H9 (cell line): ENCODE measurements around the gene STK11. TPM values are rescaled to one million over a fixed set of nuclear protein-coding genes. Genes with fewer than 3 reads are reported as not detected.

Experiments
- DNase-seq: peaks from one replicate; pipeline ENCODE4 v3.0.0-alpha.2; 2017
- H2AFZ ChIP-seq: one replicate; pipeline ENCODE4 v1.6.1; 2013; ENCODE audit warnings: mild to moderate bottlenecking, low read length, control low read depth, moderate library complexity
- H2AK5ac ChIP-seq: 2 replicates; pipeline ENCODE4 v1.6.1; 2013; ENCODE audit warnings: low read length, control low read depth, mixed read lengths; ENCODE audit not compliant: insufficient read length
- H2BK120ac ChIP-seq: one replicate; pipeline ENCODE4 v1.6.1; 2013; ENCODE audit warnings: low read depth, mild to moderate bottlenecking, low read length, control low read depth, inconsistent platforms; ENCODE audit not compliant: poor library complexity, severe bottlenecking
- H2BK12ac ChIP-seq: 2 replicates; pipeline ENCODE4 v1.6.1; 2013; ENCODE audit warnings: low read length, control low read depth, mixed read lengths, low read depth; ENCODE audit not compliant: insufficient read length
- H2BK15ac ChIP-seq: 2 replicates; pipeline ENCODE4 v1.6.1; 2013; ENCODE audit warnings: low read depth, low read length, control low read depth
- H2BK20ac ChIP-seq: one replicate; pipeline ENCODE4 v1.6.1; 2013; ENCODE audit warnings: low read depth, mild to moderate bottlenecking, low read length, control low read depth, inconsistent platforms; ENCODE audit not compliant: poor library complexity, severe bottlenecking
- H2BK5ac ChIP-seq: 2 replicates; pipeline ENCODE4 v1.6.1; 2013; ENCODE audit warnings: low read length, control low read depth, mixed read lengths; ENCODE audit not compliant: insufficient read length
- H3K14ac ChIP-seq: 2 replicates; pipeline ENCODE4 v1.6.1; 2013; ENCODE audit warnings: low read length, control low read depth; ENCODE audit not compliant: insufficient read depth
- H3K18ac ChIP-seq: 2 replicates; pipeline ENCODE4 v1.6.1; 2013; ENCODE audit warnings: low read depth, mild to moderate bottlenecking, mixed read lengths, low read length, control low read depth; ENCODE audit not compliant: insufficient read length
- H3K23ac ChIP-seq: 2 replicates; pipeline ENCODE4 v1.6.1; 2013; ENCODE audit warnings: low read length, control low read depth, mixed read lengths, low read depth; ENCODE audit not compliant: insufficient read length
- H3K23me2 ChIP-seq: 2 replicates; pipeline ENCODE4 v1.6.1; 2013; ENCODE audit warnings: low read depth, mild to moderate bottlenecking, mixed read lengths, low read length, control low read depth; ENCODE audit not compliant: insufficient read length, poor library complexity, severe bottlenecking
- H3K27ac ChIP-seq: 2 replicates; pipeline ENCODE4 v1.5.1; 2013; ENCODE audit warnings: low read length, control low read depth, mixed read lengths, low read depth; ENCODE audit not compliant: insufficient read length
- H3K27me3 ChIP-seq: 2 replicates; pipeline ENCODE4 v1.6.1; 2013; ENCODE audit warnings: low read length, control low read depth, inconsistent platforms; ENCODE audit not compliant: insufficient read depth
- H3K4ac ChIP-seq: 2 replicates; pipeline ENCODE4 v1.6.1; 2013; ENCODE audit warnings: low read depth, mild to moderate bottlenecking, control low read depth, inconsistent platforms, low read length, moderate library complexity
- H3K4me1 ChIP-seq: 2 replicates; pipeline ENCODE4 v1.6.1; 2013; ENCODE audit warnings: low read length, control low read depth, inconsistent platforms; ENCODE audit not compliant: insufficient read depth
- H3K4me2 ChIP-seq: 2 replicates; pipeline ENCODE4 v1.6.1; 2013; ENCODE audit warnings: low read length, control low read depth, mixed read lengths; ENCODE audit not compliant: insufficient read length, insufficient read depth
- H3K56ac ChIP-seq: 2 replicates; pipeline ENCODE4 v1.6.1; 2013; ENCODE audit warnings: low read depth, mild to moderate bottlenecking, mixed read lengths, low read length, control low read depth; ENCODE audit not compliant: insufficient read length
- H3K79me1 ChIP-seq: 2 replicates; pipeline ENCODE4 v1.6.1; 2013; ENCODE audit warnings: low read depth, mild to moderate bottlenecking, moderate library complexity, low read length, control low read depth, inconsistent platforms; ENCODE audit not compliant: insufficient read depth, poor library complexity, severe bottlenecking
- H3K79me2 ChIP-seq: 2 replicates; pipeline ENCODE4 v1.6.1; 2013; ENCODE audit warnings: low read length, control low read depth, inconsistent platforms; ENCODE audit not compliant: insufficient read depth
- H3K9ac ChIP-seq: 2 replicates; pipeline ENCODE4 v1.6.1; 2013; ENCODE audit warnings: low read length, control low read depth, mixed read lengths; ENCODE audit not compliant: insufficient read length; ENCODE audit errors: extremely low read depth
- H3K9me3 ChIP-seq: one replicate; pipeline ENCODE4 v1.6.1; 2013; ENCODE audit warnings: low read depth, low read length, inconsistent platforms; ENCODE audit not compliant: control insufficient read depth
- H3T11ph ChIP-seq: one replicate; pipeline ENCODE4 v1.6.1; 2013; ENCODE audit warnings: mild to moderate bottlenecking, low read length, control low read depth, inconsistent platforms
- H4K20me1 ChIP-seq: one replicate; pipeline ENCODE4 v1.6.1; 2013; ENCODE audit not compliant: control insufficient read depth, insufficient read length, insufficient read depth
- H4K5ac ChIP-seq: 2 replicates; pipeline ENCODE4 v1.6.1; 2013; ENCODE audit warnings: low read depth, mild to moderate bottlenecking, mixed read lengths, low read length, control low read depth; ENCODE audit not compliant: insufficient read length
- H4K8ac ChIP-seq: replicated peaks from 2 replicates; pipeline ENCODE4 v1.6.1; 2013; ENCODE audit warnings: low read length, control low read depth, mixed read lengths, low read depth; ENCODE audit not compliant: insufficient read length
- H4K91ac ChIP-seq: 2 replicates; pipeline ENCODE4 v1.6.1; 2013; ENCODE audit warnings: low read depth, mild to moderate bottlenecking, moderate library complexity, mixed read lengths, low read length, control low read depth; ENCODE audit not compliant: insufficient read length
- H3K27ac Mint-ChIP-seq, 3 experiments: 2 replicates in 2 of 3; 3 replicates in 1 of 3; pipeline ENCODE4 v1.8.0; 2020 to 2021; ENCODE audit warnings: mixed read lengths in 3 of 3, mild to moderate bottlenecking in 1 of 3, moderate library complexity in 1 of 3
- H3K27me3 Mint-ChIP-seq: 2 replicates; pipeline ENCODE4 v1.8.0; 2021; ENCODE audit warnings: low read depth, mild to moderate bottlenecking, moderate library complexity, mixed read lengths
- H3K36me3 Mint-ChIP-seq, 3 experiments: 2 replicates in 2 of 3; 3 replicates in 1 of 3; pipeline ENCODE4 v1.8.0; 2020 to 2021; ENCODE audit warnings: low read depth in 3 of 3, mixed read lengths in 3 of 3; ENCODE audit not compliant: insufficient read depth in 1 of 3
- H3K4me1 Mint-ChIP-seq, 2 experiments: 2 replicates each; pipeline ENCODE4 v1.8.0; 2020; ENCODE audit warnings: mixed read lengths in 2 of 2
- H3K4me3 Mint-ChIP-seq, 2 experiments: 2 replicates in 1 of 2; 3 replicates in 1 of 2; pipeline ENCODE4 v1.8.0; 2020 to 2021; ENCODE audit warnings: mild to moderate bottlenecking in 2 of 2, mixed read lengths in 2 of 2, moderate library complexity in 1 of 2
- H3K9me3 Mint-ChIP-seq, 2 experiments: 2 replicates in 1 of 2; 3 replicates in 1 of 2; pipeline ENCODE4 v1.8.0; 2020; ENCODE audit warnings: mild to moderate bottlenecking in 2 of 2, mixed read lengths in 2 of 2, moderate library complexity in 1 of 2
- CTCF ChIP-seq: fragments of 200-600 bp; sonication (generic); conservative IDR thresholded peaks from 3 replicates; pipeline ENCODE4 v1.8.0; 2021; ENCODE audit warnings: antibody characterized with exemption, mild to moderate bottlenecking
- WGBS: extraction: QIAGEN DNeasy Blood & Tissue Kit; methylation state at CpG from one replicate; pipeline ENCODE4 v1.1.7; 2013; ENCODE audit warnings: missing lambda C conversion rate, low lambda C conversion rate, mixed read lengths; ENCODE audit not compliant: insufficient read length; ENCODE audit errors: extremely low coverage; 5-methylcytosine and 5-hydroxymethylcytosine counted together
- total RNA-seq: library from RNA; stranded (reverse); gene quantifications from 2 replicates; pipeline ENCODE4 v1.2.1, GENCODE V29; 2021

The STK11 gene
- total RNA-seq, 1 experiment from 2014 or later = 74.3 TPM

GRCh38 chr19:1224847-1225246, 19.3 kb downstream of the STK11 start:
- H3K23me2 ChIP-seq = no peaks in the 10 kb centered on the region
- H3K27me3 ChIP-seq = no peaks in the 10 kb centered on the region

More at GRCh38 chr19:1224847-1225246, 19.3 kb downstream of the STK11 start:
- Histone ChIP-seq H3K14ac (no peak overlapping the region), H4K91ac (no peak overlapping the region), H3K79me1 (no peaks in the 10 kb centered on the region), H3K23ac (no peak overlapping the region), H2AFZ (no peak overlapping the region), H2BK12ac (no peak overlapping the region), H3K56ac (no peak overlapping the region), H2BK20ac (no peak overlapping the region), H2BK5ac (no peak overlapping the region), H4K8ac (no peak overlapping the region), H3T11ph (no peak overlapping the region), H2AK5ac (no peak overlapping the region), H3K9ac (no peak overlapping the region), H3K9me3 (no peaks in the 10 kb centered on the region), H4K5ac (no peak overlapping the region), H2BK15ac (no peak overlapping the region), H3K79me2 (no peaks in the 10 kb centered on the region), H3K18ac (no peak overlapping the region), H3K4me1 (no peaks in the 10 kb centered on the region), H3K27ac (no peak overlapping the region), H3K4me2 (no peak overlapping the region), H2BK120ac (no peak overlapping the region), H3K4ac (no peak overlapping the region), H4K20me1 (no peaks in the 10 kb centered on the region)
- TF ChIP-seq CTCF = no peak
- Mint-ChIP-seq H3K4me3 (no peak overlapping the region), H3K27ac (no peak overlapping the region), H3K4me1 (no peaks in the 10 kb centered on the region), H3K9me3 (no peaks in the 10 kb centered on the region), H3K36me3 (peaks cover 2 to 14% (median 7%) of the 10 kb centered on the region in 3 experiments; a peak in 6 of 7 replicates), H3K27me3 (no peaks in the 10 kb centered on the region)
- no peak for DNase-seq
- WGBS = no CpG with 5 or more reads among the region's 16 CpGs
